Heart left ventricle (tissue), 16 donors: ENCODE results near the gene PKN3. TPM values are rescaled to one million over a fixed set of nuclear protein-coding genes. Genes with fewer than 3 reads are reported as not detected.
A peak's percentile ranks its signal among the peaks of the same experiment; 100 is the strongest.

Experiments used
- ATAC-seq, 4 donors: fragments of 200-7000 bp; cut with Tn5 transposase; one replicate each; pipeline ENCODE4 v1.9.1; 2020 to 2022; ENCODE audit warnings: moderate library complexity in 4 of 4, mild to moderate bottlenecking in 3 of 4, moderate number of reproducible peaks in 1 of 4
- DNase-seq, 5 donors: peaks; one replicate each; pipeline ENCODE4 v3.0.0-alpha.2; 2020
- H3K27ac ChIP-seq, 12 donors: fragments of 200-600 bp; sonication (generic) in 4 of 12; one replicate each; pipeline versions ENCODE4 v1.5.0 to v1.8.0; 2016 to 2022; ENCODE audit warnings: mild to moderate bottlenecking in 2 of 12
- H3K27me3 ChIP-seq, 9 donors: fragments of 200-600 bp; sonication (generic) in 2 of 9; one replicate each; pipeline versions ENCODE4 v1.5.1 to v1.8.0; 2016 to 2022; ENCODE audit warnings: mild to moderate bottlenecking in 3 of 9
- H3K36me3 ChIP-seq, 9 donors: fragments of 200-600 bp; sonication (generic) in 2 of 9; one replicate each; pipeline versions ENCODE4 v1.5.0 to v1.8.0; 2018 to 2022; ENCODE audit warnings: mild to moderate bottlenecking in 2 of 9
- H3K4me1 ChIP-seq, 12 donors: fragments of 200-600 bp; sonication (generic) in 4 of 12; one replicate each; pipeline versions ENCODE4 v1.5.0 to v1.8.0; 2016 to 2022; ENCODE audit warnings: mild to moderate bottlenecking in 3 of 12
- H3K4me3 ChIP-seq, 12 donors: fragments of 200-600 bp; sonication (generic) in 4 of 12; one replicate each; pipeline versions ENCODE4 v1.5.0 to v1.8.0; 2017 to 2022; ENCODE audit warnings: mild to moderate bottlenecking in 9 of 12, moderate library complexity in 4 of 12
- H3K9me3 ChIP-seq, 12 donors: fragments of 200-600 bp; sonication (generic) in 4 of 12; one replicate each; pipeline versions ENCODE4 v1.5.0 to v1.8.0; 2016 to 2022; ENCODE audit warnings: mild to moderate bottlenecking in 1 of 12
- POLR2A ChIP-seq, 2 donors: fragments of 450-650 bp; IDR thresholded peaks; one replicate each; pipeline ENCODE4 v1.6.1; 2017; ENCODE audit warnings: antibody characterized with exemption in 2 of 2, mild to moderate bottlenecking in 2 of 2, moderate library complexity in 2 of 2
- WGBS, 4 donors: extraction: QIAGEN DNeasy Blood & Tissue Kit in 2 of 4; methylation state at CpG; one replicate each; pipeline versions ENCODE4 v1.1.5 to v1.1.7; 2013 to 2018; 5-methylcytosine and 5-hydroxymethylcytosine counted together
- intact Hi-C, 10 donors: fragments of 100-400 bp; cut with DNase I; formaldehyde crosslinking; loops; one replicate each; pipeline versions ENCODE4 v1.11.1 to v1.14.2; 2022
- polyA plus RNA-seq, 2 donors: library from polyadenylated mRNA; stranded (reverse); fragments of 200-250 nt; gene quantifications; one replicate each; pipeline ENCODE4 v1.2.3, GENCODE V29; 2013
- total RNA-seq, 9 donors: library from RNA; depleted of rRNA in 2 of 9; stranded (reverse); fragments of >200 nt in 2 of 9; fragmentation: NEBNext Ultra II Directional in 3 of 9; extraction: Animal tissue kit (Norgen Biotek cat#: 25700) in 3 of 9; gene quantifications; one replicate each; pipeline versions ENCODE4 v1.1.0 to v1.2.4, GENCODE V29; 2016 to 2023
- TF ChIP-seq, protein P1 (sequence below), 12 donors: fragments of 200-600 bp; sonication (generic) in 4 of 12; IDR thresholded peaks; one replicate each; pipeline versions ENCODE4 v1.5.0 to v1.8.0; 2018 to 2022; ENCODE audit warnings: antibody characterized with exemption in 12 of 12, mild to moderate bottlenecking in 5 of 12
- donor health status: ischemic (EF 13 %, LVEDD 7.1; RV severe dilation, severe dysfunction).
- donor health status: healthy with polysubstance abuse.
- donor health status: DM: no; HTN: yes; CAD: no.
- donor health status: DM: no; HTN: no; CAD: no.
- donor health status: ischemic (EF 25% LVEDD 6.9; RV normal size, moderate dysfunction).
- donor health status: ischemic (EF 25% LVEDD 5.7; RV mildly dilated, moderate dysfunction).
- donor health status: healthy.
- donor health status: DM: yes; HTN: yes; CAD: no.
- donor health status: ischemic (EF 35%, LVEDD 5.7; RV mildly dilated, moderate dysfunction).
- donor health status: nonischemic (EF 11% LVEDD 7.7; RV severe dilation, severe dysfunction).
- donor health status: DM: yes; HTN: yes; CAD: no.
- donor health status: PGD.
- donor health status: ischemic (EF 29% LVEDD 5.4; RV normal size, mild dysfunction).
- donor health status: nonischemic (EF 23%, LVEDD 6.1; RV moderate dilation, normal function).

Gene PKN3
- total and polyA plus RNA-seq, 11 donors, result 3.7 to 16.1 (median 6.0) TPM

DNA sequence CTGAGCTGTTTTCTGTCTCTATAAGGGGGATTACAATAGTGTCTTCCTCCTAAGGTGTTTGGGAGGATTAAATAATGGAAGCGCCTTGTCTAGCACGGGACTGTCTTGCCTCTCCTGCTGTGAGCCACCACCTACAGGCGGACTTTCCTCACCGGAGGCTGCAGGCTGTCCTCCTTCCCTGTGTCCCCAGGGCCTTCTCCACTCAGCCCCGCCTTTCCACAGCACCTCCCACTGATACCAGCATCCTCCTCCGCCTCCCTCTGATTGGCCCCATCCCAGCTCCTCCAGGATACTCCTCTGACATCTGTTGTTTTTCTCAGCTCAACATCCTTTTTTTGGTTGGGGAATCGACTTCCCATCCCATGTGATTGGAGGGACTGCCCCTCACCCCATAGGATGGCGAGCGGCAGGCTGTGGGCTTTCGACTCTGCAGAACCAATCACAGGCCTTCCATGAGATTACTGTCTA is 22.5 kb downstream of the PKN3 start:
- peak in 1 of 2 donors; percentile 45 for TF ChIP-seq POLR2A (IDR thresholded peaks at IDR 0.05)
- TF ChIP-seq, protein P1, sequence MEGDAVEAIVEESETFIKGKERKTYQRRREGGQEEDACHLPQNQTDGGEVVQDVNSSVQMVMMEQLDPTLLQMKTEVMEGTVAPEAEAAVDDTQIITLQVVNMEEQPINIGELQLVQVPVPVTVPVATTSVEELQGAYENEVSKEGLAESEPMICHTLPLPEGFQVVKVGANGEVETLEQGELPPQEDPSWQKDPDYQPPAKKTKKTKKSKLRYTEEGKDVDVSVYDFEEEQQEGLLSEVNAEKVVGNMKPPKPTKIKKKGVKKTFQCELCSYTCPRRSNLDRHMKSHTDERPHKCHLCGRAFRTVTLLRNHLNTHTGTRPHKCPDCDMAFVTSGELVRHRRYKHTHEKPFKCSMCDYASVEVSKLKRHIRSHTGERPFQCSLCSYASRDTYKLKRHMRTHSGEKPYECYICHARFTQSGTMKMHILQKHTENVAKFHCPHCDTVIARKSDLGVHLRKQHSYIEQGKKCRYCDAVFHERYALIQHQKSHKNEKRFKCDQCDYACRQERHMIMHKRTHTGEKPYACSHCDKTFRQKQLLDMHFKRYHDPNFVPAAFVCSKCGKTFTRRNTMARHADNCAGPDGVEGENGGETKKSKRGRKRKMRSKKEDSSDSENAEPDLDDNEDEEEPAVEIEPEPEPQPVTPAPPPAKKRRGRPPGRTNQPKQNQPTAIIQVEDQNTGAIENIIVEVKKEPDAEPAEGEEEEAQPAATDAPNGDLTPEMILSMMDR (IDR thresholded peaks at IDR 0.05), result peak in 3 of 12 donors; percentile 12 to 18 (median 12)
- H3K27me3 ChIP-seq, result no peaks in the 10 kb centered on the region
- WGBS, 4 donors, result 9 to 21% (median 18%) methylated on average over 8 to 10 of the region's 10 CpGs
- peak overlapping the region; percentile 18 to 86 (median 71) for H3K4me3 ChIP-seq
- intact Hi-C loops, result loop anchor here in 1 of 10 donors (2.0 kb wide), 2 partner anchors 20 to 68 kb away; partner anchors contain the start of gene DYNC2I2
- peaks cover 0 to 21% (median 6%) of the 10 kb centered on the region in 12 donors for H3K4me1 ChIP-seq
- peak; percentile 83 to 88 (median 86) for DNase-seq
- peaks cover 0 to 3% (median 0%) of the 10 kb centered on the region in 12 donors for H3K9me3 ChIP-seq
- ATAC-seq, result peak; percentile 27 to 80 (median 47)
- H3K36me3 ChIP-seq, result peaks cover 0 to 17% (median 0%) of the 10 kb centered on the region in 9 donors
- peak overlapping the region; percentile 18 to 86 (median 79) for H3K27ac ChIP-seq

DNA sequence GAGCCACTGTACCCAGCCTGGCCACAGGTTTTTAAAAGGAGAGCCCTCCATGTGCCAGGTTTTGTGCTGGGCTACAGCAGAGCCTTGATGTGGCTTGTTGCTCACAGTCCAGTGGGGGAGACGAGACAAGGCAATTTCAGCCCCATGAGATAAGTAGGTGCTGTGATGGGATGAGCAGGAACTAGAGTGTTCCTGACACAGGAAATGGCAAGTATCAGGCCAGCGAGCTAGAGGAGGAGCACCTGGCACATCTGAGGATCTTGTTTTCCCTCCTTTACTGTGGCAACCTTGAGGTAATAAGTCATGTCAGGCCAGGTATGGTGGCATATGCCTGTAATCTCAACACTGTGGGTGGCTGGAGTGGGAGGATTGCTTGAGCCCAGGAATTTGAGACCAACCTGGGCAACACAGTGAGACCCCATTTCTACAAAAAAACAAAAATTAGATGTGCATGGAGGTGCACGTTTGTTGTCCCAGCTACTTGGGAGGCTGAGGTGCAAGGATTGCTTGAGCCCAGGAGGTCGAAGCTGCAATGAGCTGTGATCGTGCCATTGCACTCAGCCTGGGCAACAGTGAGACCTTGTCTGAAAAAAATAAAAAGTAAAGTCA is 25.4 kb downstream of the PKN3 start:
- intact Hi-C loops, result no loop called here
- ATAC-seq, result no peak

DNA sequence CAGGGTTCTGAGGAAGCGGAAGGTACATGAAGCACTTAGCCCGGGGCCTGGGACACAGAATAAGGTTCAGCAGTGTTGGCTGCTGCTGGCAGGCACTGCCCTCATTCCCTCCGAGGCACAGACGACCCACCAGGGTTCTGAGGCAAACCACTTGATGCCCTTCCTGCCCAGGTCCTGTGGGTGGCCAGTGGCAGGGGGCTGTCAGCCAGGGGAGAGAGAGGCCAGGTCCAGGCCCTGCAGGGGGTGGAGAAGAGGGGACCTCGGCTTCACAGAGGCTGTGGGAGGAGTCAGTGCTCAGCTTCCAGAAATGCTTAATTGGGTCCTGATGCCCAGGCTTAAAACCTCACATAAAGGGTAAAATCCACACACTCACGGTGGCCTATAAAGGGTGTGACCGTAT is 26.0 kb downstream of the PKN3 start:
- DNase-seq, result no peak
- ATAC-seq, result no peak
- peaks cover 0 to 32% (median 26%) of the 10 kb centered on the region in 9 donors for H3K36me3 ChIP-seq
- intact Hi-C loops, result no loop called here
- peaks cover 0 to 18% (median 6%) of the 10 kb centered on the region in 12 donors for H3K4me1 ChIP-seq
- H3K27me3 ChIP-seq, result no peaks in the 10 kb centered on the region
- H3K9me3 ChIP-seq, result peaks cover 0 to 3% (median 0%) of the 10 kb centered on the region in 12 donors
- no peak overlapping the region for H3K27ac ChIP-seq
- no peak for TF ChIP-seq POLR2A (IDR thresholded peaks at IDR 0.05)
- TF ChIP-seq, protein P1 (IDR thresholded peaks at IDR 0.05), result no peak
- no peak overlapping the region for H3K4me3 ChIP-seq
- WGBS, 4 donors, result 71 to 85% (median 79%) methylated on average over 7 of the region's 7 CpGs

More for the DNA sequence above, 25.4 kb downstream of the PKN3 start:
- Histone ChIP-seq H3K27me3 (no peaks in the 10 kb centered on the region), H3K9me3 (peaks cover 0 to 3% (median 0%) of the 10 kb centered on the region in 12 donors), H3K36me3 (peaks cover 0 to 30% (median 22%) of the 10 kb centered on the region in 9 donors), H3K27ac (no peak overlapping the region), H3K4me3 (no peak overlapping the region), H3K4me1 (peaks cover 0 to 21% (median 6%) of the 10 kb centered on the region in 12 donors)
- DNase-seq, result no peak
- WGBS, 4 donors, result 84 to 87% (median 86%) methylated on average over 5 of the region's 5 CpGs
- TF ChIP-seq, protein P1 (IDR thresholded peaks at IDR 0.05), result no peak
- TF ChIP-seq POLR2A (IDR thresholded peaks at IDR 0.05), result no peak

DNA sequence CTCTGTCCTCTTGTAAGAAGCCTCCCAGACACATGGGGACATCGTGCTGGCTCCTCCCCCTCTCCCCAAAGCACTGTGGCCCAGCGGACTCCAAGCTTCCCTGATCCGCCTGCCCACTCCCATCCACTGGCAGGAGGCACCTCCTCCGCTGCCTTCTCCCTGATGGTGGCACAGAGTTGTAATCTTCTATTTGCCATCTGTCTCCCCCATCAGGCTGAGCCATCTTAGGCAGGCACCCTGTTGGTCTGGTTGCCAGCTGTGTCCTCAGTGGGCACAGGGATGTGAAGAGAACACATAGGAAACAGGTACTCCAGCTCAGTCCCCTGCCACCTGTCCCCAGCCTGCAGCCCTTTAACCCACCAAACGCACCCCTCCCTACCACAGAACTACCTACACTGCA is 27.0 kb downstream of the PKN3 start:
- intact Hi-C loops, result no loop called here
- DNase-seq, result no peak
- peaks cover 0 to 3% (median 0%) of the 10 kb centered on the region in 12 donors for H3K9me3 ChIP-seq
- H3K27me3 ChIP-seq, result no peaks in the 10 kb centered on the region
- no peak for ATAC-seq
- peaks cover 0 to 34% (median 29%) of the 10 kb centered on the region in 9 donors for H3K36me3 ChIP-seq
- no peak overlapping the region for H3K27ac ChIP-seq
- no peak overlapping the region for H3K4me3 ChIP-seq
- peaks cover 0 to 18% (median 6%) of the 10 kb centered on the region in 12 donors for H3K4me1 ChIP-seq
- no peak for TF ChIP-seq POLR2A (IDR thresholded peaks at IDR 0.05)
- TF ChIP-seq, protein P1 (IDR thresholded peaks at IDR 0.05), result no peak
- 82 to 87% (median 83%) methylated on average over 5 of the region's 5 CpGs for WGBS, 4 donors
